TTC549 (cell line): ENCODE measurements around the gene MROH2A.

Source experiments
- FAIRE-seq: peaks from 2 replicates; lab custom pipeline; 2012; peaks lifted over from hg19 to GRCh38; lab: Jason Lieb, UNC

Gene MROH2A

GRCh38 chr2:233835230-233836186 is 57.4 kb downstream of the MROH2A start:
- no peak for FAIRE-seq

- FAIRE-seq = no peak
Measured at GRCh38 chr2:233836359-233836758, 58.2 kb downstream of the MROH2A start.

- FAIRE-seq = no peak
Measured at GRCh38 chr2:233837694-233838229, 59.6 kb downstream of the MROH2A start.

GRCh38 chr2:233838251-233838650 is 60.1 kb downstream of the MROH2A start:
- no peak for FAIRE-seq

- FAIRE-seq = no peak
Measured at GRCh38 chr2:233838726-233839446, 60.8 kb downstream of the MROH2A start.

GRCh38 chr2:233839447-233839820 is 61.3 kb downstream of the MROH2A start:
- no peak for FAIRE-seq

GRCh38 chr2:233840520-233840919 is 62.4 kb downstream of the MROH2A start:
- FAIRE-seq = no peak

GRCh38 chr2:233841183-233841582 is 63.1 kb downstream of the MROH2A start:
- no peak for FAIRE-seq

GRCh38 chr2:233844064-233844807 is 66.1 kb downstream of the MROH2A start:
- no peak for FAIRE-seq

- FAIRE-seq = no peak
Measured at GRCh38 chr2:233844836-233845235, 66.7 kb downstream of the MROH2A start.

GRCh38 chr2:233845301-233846060 is 67.4 kb downstream of the MROH2A start:
- no peak for FAIRE-seq

- no peak for FAIRE-seq
Measured at GRCh38 chr2:233846387-233847247, 68.5 kb downstream of the MROH2A start.

GRCh38 chr2:233847248-233847898 is 69.2 kb downstream of the MROH2A start:
- FAIRE-seq = no peak

GRCh38 chr2:233848276-233848675 is 70.1 kb downstream of the MROH2A start:
- no peak for FAIRE-seq

GRCh38 chr2:233849607-233850271 is 71.6 kb downstream of the MROH2A start:
- no peak for FAIRE-seq

GRCh38 chr2:233850745-233851144 is 72.6 kb downstream of the MROH2A start:
- FAIRE-seq = no peak

GRCh38 chr2:233851169-233851568 is 73.0 kb downstream of the MROH2A start:
- FAIRE-seq = no peak

GRCh38 chr2:233852056-233852455 is 73.9 kb downstream of the MROH2A start:
- FAIRE-seq = no peak

GRCh38 chr2:233853353-233853752 is 75.2 kb downstream of the MROH2A start:
- no peak for FAIRE-seq

GRCh38 chr2:233853883-233854240 is 75.7 kb downstream of the MROH2A start:
- no peak for FAIRE-seq
